ENCODE results near the gene PROZ.
"Not testable (repeated sequence)": the region's sequence is repeated elsewhere in the genome, so short reads cannot be mapped to it uniquely, and the experiment has no call there.

PROZ gene

GRCh38 chr13:113110852-113111315, 47.6 kb upstream of the PROZ start:
- Histone ChIP-seq H3K36me3 (ENCODE audit: insufficient read depth) (no peaks in the 10 kb centered on the region), H3K79me2 (ENCODE audit: insufficient read depth, low read depth) (no peaks in the 10 kb centered on the region), H3K4me2 (no peak overlapping the region), H2AFZ (ENCODE audit: low read depth) (no peak overlapping the region), H3K9ac (no peak overlapping the region), H3K27ac (no peak overlapping the region), H4K20me1 (ENCODE audit: insufficient read depth) (no peaks in the 10 kb centered on the region), H3K4me1 (ENCODE audit: low read depth, poor library complexity, severe bottlenecking) (no peaks in the 10 kb centered on the region), H3K4me3 (IDR thresholded peaks at IDR 0.05; ENCODE audit: insufficient read depth, low read depth, low read length) (no peak overlapping the region), H3K27me3 (ENCODE audit: insufficient read depth, low read depth) (no peaks in the 10 kb centered on the region; the same call in 1 of the 2 replicates)
- no peak for TF ChIP-seq CTCF (conservative IDR thresholded peaks at IDR 0.05; ENCODE audit: low read depth, low read length)

GRCh38 chr13:113111821-113112220, 46.6 kb upstream of the PROZ start:
- H3K9ac ChIP-seq; H3K4me3 ChIP-seq (IDR thresholded peaks at IDR 0.05; ENCODE audit: insufficient read depth, low read depth, low read length); H3K4me1 ChIP-seq (ENCODE audit: low read depth, poor library complexity, severe bottlenecking); H3K4me2 ChIP-seq; H2AFZ ChIP-seq (ENCODE audit: low read depth); H3K36me3 ChIP-seq (ENCODE audit: insufficient read depth); H3K79me2 ChIP-seq (ENCODE audit: insufficient read depth, low read depth); H4K20me1 ChIP-seq (ENCODE audit: insufficient read depth); H3K27me3 ChIP-seq (ENCODE audit: insufficient read depth, low read depth); H3K27ac ChIP-seq: not testable (repeated sequence)

GRCh38 chr13:113112475-113112874, 46.0 kb upstream of the PROZ start:
- H3K4me3 ChIP-seq (IDR thresholded peaks at IDR 0.05; ENCODE audit: insufficient read depth, low read depth, low read length); H3K4me2 ChIP-seq; H2AFZ ChIP-seq (ENCODE audit: low read depth); H3K9ac ChIP-seq; H3K27me3 ChIP-seq (ENCODE audit: insufficient read depth, low read depth); H4K20me1 ChIP-seq (ENCODE audit: insufficient read depth); H3K79me2 ChIP-seq (ENCODE audit: insufficient read depth, low read depth); H3K36me3 ChIP-seq (ENCODE audit: insufficient read depth); H3K27ac ChIP-seq; H3K4me1 ChIP-seq (ENCODE audit: low read depth, poor library complexity, severe bottlenecking): not testable (repeated sequence)

GRCh38 chr13:113112893-113113845, 45.3 kb upstream of the PROZ start:
- H3K27ac ChIP-seq = no peak overlapping the region
- no peak overlapping the region for H3K4me3 ChIP-seq (IDR thresholded peaks at IDR 0.05; ENCODE audit: insufficient read depth, low read depth, low read length)
- H3K4me2 ChIP-seq = no peak overlapping the region
- H3K79me2 ChIP-seq (ENCODE audit: insufficient read depth, low read depth) = no peaks in the 10 kb centered on the region
- no peak overlapping the region for H3K9ac ChIP-seq
- no peaks in the 10 kb centered on the region for H3K36me3 ChIP-seq (ENCODE audit: insufficient read depth)
- H3K27me3 ChIP-seq (ENCODE audit: insufficient read depth, low read depth) = no peaks in the 10 kb centered on the region; the same call in 1 of the 2 replicates
- TF ChIP-seq CTCF (conservative IDR thresholded peaks at IDR 0.05; ENCODE audit: low read depth, low read length) = no peak
- no peaks in the 10 kb centered on the region for H3K4me1 ChIP-seq (ENCODE audit: low read depth, poor library complexity, severe bottlenecking)
- H4K20me1 ChIP-seq (ENCODE audit: insufficient read depth) = no peaks in the 10 kb centered on the region
- H2AFZ ChIP-seq (ENCODE audit: low read depth) = no peak overlapping the region

- no peaks in the 10 kb centered on the region for H3K4me1 ChIP-seq (ENCODE audit: low read depth, poor library complexity, severe bottlenecking)
- H3K79me2 ChIP-seq (ENCODE audit: insufficient read depth, low read depth) = no peaks in the 10 kb centered on the region
- H3K27ac ChIP-seq = no peak overlapping the region
- H3K4me3 ChIP-seq (IDR thresholded peaks at IDR 0.05; ENCODE audit: insufficient read depth, low read depth, low read length) = no peak overlapping the region
- H3K9ac ChIP-seq = no peak overlapping the region
- no peak overlapping the region for H2AFZ ChIP-seq (ENCODE audit: low read depth)
- no peaks in the 10 kb centered on the region for H4K20me1 ChIP-seq (ENCODE audit: insufficient read depth)
- TF ChIP-seq CTCF (conservative IDR thresholded peaks at IDR 0.05; ENCODE audit: low read depth, low read length) = no peak
- no peaks in the 10 kb centered on the region; the same call in 1 of the 2 replicates for H3K27me3 ChIP-seq (ENCODE audit: insufficient read depth, low read depth)
- H3K36me3 ChIP-seq (ENCODE audit: insufficient read depth) = no peaks in the 10 kb centered on the region
- no peak overlapping the region for H3K4me2 ChIP-seq
Measured at GRCh38 chr13:113113846-113114271, 44.6 kb upstream of the PROZ start.
